GM10847 (cell line): ENCODE measurements around the gene BCAR1.

Experiments used
- POLR2A ChIP-seq: IDR thresholded peaks from 2 replicates; pipeline ENCODE4 v1.6.1; 2011; ENCODE audit not compliant: insufficient read length; ENCODE audit errors: extremely low read depth

Gene BCAR1

GRCh38 chr16:75248536-75249380, 2.7 kb downstream of the BCAR1 start:
- no peak for TF ChIP-seq POLR2A

DNA sequence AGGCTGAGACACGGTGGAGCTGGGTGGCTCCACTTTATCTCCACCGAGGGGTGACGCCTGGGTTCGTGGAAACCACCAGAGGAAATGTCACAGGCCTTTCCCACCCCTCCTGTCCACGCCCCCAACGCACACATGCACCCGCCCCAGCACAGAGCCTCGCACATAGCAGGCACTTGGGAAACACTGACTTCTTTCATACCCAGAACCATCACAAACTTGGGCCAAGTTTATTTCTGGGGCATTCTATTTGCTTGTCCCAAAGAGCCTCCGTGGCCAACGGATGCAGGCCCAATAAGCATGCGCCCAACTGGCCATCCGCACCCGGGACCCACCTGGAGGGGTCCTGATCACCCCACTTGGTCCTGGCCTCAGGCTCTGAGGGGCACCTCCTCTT, 3.3 kb downstream of the BCAR1 start:
- TF ChIP-seq POLR2A: no peak

DNA sequence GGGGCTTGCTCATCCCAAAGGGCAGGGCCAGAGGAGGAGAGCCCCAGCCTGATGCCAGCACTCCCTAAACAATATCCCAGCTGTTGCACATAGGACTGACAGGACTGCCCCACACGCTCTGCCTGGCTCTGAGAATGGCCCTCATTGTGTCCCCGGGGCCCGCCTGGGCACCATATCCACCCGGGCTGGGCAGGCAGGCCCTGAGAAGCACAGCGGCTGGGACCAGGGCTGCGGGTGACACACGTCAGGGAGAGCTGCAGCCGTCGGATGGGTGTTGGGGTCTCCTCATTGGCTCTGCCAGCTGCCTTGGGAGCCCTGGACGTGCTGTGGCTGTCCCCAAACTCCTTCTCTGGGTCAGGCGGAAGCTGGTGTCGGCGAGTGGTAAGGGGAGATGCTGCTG, 4.2 kb downstream of the BCAR1 start:
- no peak for TF ChIP-seq POLR2A

DNA sequence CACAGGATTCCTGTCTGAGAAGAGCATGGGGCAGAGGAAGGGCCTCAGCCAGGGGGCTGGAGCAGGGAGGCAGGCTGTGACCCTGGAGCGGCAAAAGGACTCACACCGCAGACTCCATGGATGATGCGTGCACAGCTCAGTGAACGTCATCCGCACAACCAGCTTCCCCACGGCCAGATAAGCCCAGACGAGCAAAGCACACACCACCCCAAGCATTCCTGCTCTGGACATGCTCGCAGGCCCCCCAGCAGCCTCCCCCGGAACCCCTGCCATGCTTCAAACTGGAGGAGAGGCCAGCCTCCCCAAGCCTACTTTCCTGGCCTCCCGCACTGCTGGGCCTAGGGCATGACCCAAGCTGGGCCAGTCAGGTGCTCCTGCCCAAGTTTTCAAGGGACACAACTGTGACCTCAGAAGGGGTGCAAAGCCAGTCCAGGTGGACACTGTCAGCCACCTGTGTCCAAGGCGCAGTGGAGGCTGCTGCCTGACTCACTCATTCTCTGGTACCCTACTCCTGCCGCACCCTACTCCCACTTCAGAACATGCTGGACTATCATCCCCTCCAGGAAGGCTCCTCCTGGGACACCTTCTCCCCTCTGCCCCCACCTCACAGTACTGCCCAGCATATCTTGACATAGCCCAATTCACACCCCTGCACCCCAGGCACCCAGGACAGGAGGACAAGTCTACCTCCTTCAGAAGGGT, 4.8 kb downstream of the BCAR1 start:
- TF ChIP-seq POLR2A: no peak

DNA sequence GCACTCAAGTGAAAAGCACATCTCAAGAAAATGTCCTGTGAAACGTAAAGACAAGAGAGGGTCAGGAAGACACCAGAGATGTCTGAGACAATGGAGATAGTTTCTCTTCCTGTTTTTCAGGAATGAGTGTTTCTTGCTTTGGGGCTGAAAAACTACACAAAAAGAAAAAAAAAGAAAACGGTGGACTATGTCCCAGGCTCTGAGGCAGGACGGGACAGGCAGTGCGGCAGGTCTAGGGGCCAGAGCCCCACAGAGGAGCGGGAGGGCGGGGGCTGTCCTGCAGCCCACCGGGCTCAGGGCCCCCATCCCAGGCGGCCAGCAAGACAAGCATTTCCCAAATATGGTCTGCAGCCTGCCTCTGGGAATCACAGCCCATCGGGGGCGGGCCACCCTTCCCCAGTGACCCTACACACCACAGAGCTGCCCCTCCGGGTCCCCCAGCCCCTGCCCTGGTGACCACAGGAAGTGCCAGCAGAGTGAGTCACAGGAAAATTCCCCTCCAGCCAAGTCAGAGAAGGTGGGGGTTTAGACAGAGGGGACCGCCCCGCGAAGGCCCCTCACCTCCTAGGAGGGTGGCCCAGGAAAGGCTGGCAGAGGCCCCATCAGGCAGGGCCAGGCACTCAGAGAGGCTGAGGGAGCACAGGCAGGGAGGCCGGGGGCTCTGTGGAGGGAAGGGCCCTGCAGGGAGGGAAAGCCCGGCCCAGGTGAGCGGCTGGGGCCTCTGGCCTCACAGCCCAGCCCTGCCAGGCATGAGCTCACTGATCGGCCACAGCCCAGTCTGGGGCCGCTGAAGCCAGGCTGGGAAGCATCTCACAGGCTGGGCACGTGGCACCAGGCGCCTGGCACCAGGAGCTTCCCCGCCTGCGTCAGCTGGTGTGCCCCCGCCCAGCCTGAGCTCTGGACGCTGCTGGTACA, 6.3 kb downstream of the BCAR1 start:
- TF ChIP-seq POLR2A: no peak

- TF ChIP-seq POLR2A: no peak
These were observed 7.1 kb downstream of the BCAR1 start for GRCh38 chr16:75244225-75244809.

DNA sequence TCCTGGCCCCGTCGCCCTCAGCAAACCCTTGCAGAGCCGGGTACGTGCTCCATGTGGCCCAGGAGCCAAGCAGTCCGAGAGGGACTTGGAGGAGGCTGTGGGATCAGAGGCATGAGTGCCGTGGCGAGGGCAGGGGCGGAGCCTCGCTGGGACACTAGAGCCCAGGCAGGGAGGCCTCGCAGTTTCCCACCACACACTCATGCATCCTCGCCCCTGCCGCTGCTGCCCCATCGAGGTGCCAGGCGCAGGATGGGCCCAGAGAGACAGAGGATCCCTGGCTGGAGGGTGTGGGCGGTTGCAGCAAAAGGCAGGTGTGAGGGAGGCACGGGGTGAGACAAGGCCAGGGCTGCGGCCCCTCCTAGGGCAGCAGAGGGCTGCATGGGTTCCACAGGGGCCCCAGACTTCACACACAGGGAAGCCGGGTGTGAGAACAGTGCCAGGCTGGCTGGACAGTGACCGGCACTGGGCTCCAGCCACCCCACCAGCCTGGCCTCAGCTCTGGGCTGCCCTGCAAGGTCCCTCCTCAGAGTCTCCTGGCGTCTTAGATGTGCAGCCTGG, 7.7 kb downstream of the BCAR1 start:
- no peak for TF ChIP-seq POLR2A

GRCh38 chr16:75241955-75242354, 9.5 kb downstream of the BCAR1 start:
- no peak for TF ChIP-seq POLR2A

DNA sequence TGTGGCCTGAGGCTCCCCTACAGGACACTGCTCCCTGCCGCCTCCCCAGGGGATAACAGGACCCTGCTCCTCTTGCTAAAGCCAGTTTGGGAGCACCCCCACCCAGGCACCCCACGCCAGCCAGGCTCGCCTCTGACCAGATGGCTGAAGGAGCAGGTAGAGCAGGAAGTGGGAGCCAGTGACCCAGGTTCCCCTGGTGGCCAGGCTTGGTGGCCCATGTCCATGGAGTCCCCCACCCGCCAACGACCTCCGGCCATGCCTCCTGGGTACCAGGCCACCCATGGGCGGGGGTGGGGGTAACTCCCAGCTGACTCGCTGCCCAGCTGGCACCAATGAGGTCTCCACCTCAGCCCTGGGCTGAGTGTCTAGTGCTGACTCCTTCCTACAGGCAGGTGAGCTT, 10.0 kb downstream of the BCAR1 start:
- TF ChIP-seq POLR2A: no peak

GRCh38 chr16:75239542-75240122, 11.8 kb downstream of the BCAR1 start:
- TF ChIP-seq POLR2A: no peak

GRCh38 chr16:75238853-75239541, 12.4 kb downstream of the BCAR1 start:
- TF ChIP-seq POLR2A: no peak

- TF ChIP-seq POLR2A: no peak
These were observed 13.1 kb downstream of the BCAR1 start for GRCh38 chr16:75238132-75238852.

DNA sequence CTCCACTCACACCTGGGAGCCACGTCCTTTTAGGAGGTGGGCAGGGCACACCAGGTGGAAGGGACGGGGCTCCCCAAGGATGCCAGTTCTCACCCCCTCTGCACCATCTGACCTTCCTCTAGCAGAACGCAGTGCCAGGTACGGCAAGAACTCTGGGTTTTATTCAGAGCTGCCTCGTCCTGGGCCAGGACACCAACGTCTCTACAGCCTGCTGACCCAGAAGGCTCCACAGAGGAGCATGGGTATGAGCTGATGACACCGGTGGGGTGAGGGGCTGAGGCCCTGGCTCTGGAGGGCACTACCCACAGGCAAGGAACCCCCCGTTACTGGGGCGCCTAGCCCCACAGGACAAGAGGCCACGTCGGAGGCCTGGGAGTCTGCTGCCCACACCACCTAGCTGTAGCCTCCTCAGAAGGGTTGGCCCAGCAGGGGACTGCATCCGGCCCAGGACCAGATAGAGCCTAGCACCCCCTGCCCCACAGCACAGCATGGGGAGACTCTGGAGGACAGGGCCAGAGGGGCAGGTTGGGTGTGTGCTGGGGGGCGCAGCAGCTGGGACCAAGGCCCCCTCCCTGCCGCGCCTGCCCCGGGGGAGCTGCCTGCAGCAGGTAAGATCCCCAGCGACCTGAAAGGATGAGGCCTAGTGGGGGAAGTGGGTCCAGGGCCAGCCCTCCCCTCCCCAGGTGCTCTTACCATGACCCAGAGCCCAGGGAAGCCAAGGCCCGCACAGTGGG, 13.9 kb downstream of the BCAR1 start:
- TF ChIP-seq POLR2A: no peak
